ENCODE measurements around the gene ADAT2.
"Not testable (repeated sequence)": the region's sequence is repeated elsewhere in the genome, so short reads cannot be mapped to it uniquely, and the experiment has no call there.

Gene ADAT2

GRCh38 chr6:143485967-143486366 lies 35.5 kb upstream of the ADAT2 start:
- no peak for DNase-seq (ENCODE audit: low read depth)
- TF ChIP-seq CTCF (IDR thresholded peaks at IDR 0.05; ENCODE audit: control insufficient read depth, extremely low read depth, insufficient read depth): no peak

GRCh38 chr6:143482593-143482992 lies 32.1 kb upstream of the ADAT2 start:
- no peak for DNase-seq (ENCODE audit: low read depth)
- TF ChIP-seq CTCF (IDR thresholded peaks at IDR 0.05; ENCODE audit: control insufficient read depth, extremely low read depth, insufficient read depth): no peak
- no peak overlapping the region for H3K4me3 ChIP-seq (ENCODE audit: low read depth, low read length)

More at GRCh38 chr6:143485967-143486366, 35.5 kb upstream of the ADAT2 start:
- H3K4me3 ChIP-seq (ENCODE audit: low read depth, low read length): no peak overlapping the region

GRCh38 chr6:143478479-143479062 lies 28.1 kb upstream of the ADAT2 start:
- H3K4me3 ChIP-seq (ENCODE audit: low read depth, low read length): no peak overlapping the region
- no peak for DNase-seq (ENCODE audit: low read depth)
- no peak for TF ChIP-seq CTCF (IDR thresholded peaks at IDR 0.05; ENCODE audit: control insufficient read depth, extremely low read depth, insufficient read depth)

GRCh38 chr6:143476545-143476944 lies 26.1 kb upstream of the ADAT2 start:
- DNase-seq (ENCODE audit: low read depth): no peak
- H3K4me3 ChIP-seq (ENCODE audit: low read depth, low read length): no peak overlapping the region
- TF ChIP-seq CTCF (IDR thresholded peaks at IDR 0.05; ENCODE audit: control insufficient read depth, extremely low read depth, insufficient read depth): no peak

GRCh38 chr6:143471822-143472221 lies 21.3 kb upstream of the ADAT2 start:
- no peak for DNase-seq (ENCODE audit: low read depth)
- no peak overlapping the region for H3K4me3 ChIP-seq (ENCODE audit: low read depth, low read length)
- TF ChIP-seq CTCF (IDR thresholded peaks at IDR 0.05; ENCODE audit: control insufficient read depth, extremely low read depth, insufficient read depth): no peak

GRCh38 chr6:143468823-143469222 lies 18.3 kb upstream of the ADAT2 start:
- DNase-seq (ENCODE audit: low read depth): not testable (repeated sequence)

GRCh38 chr6:143468026-143468425 lies 17.5 kb upstream of the ADAT2 start:
- TF ChIP-seq CTCF (IDR thresholded peaks at IDR 0.05; ENCODE audit: control insufficient read depth, extremely low read depth, insufficient read depth): no peak
- H3K4me3 ChIP-seq (ENCODE audit: low read depth, low read length): no peak overlapping the region
- DNase-seq (ENCODE audit: low read depth): no peak

More at GRCh38 chr6:143468823-143469222, 18.3 kb upstream of the ADAT2 start:
- not testable (repeated sequence) for H3K4me3 ChIP-seq (ENCODE audit: low read depth, low read length)

All from LNCaP clone FGC (cell line).